Spleen (tissue), 7 donors: ENCODE data around the gene ENO2.
A peak's percentile ranks its signal among the peaks of the same experiment; 100 is the strongest.

Source experiments
- POLR2AphosphoS5 ChIP-seq, 3 donors: sonication (generic); formaldehyde crosslinking; IDR thresholded peaks; one replicate each; pipeline ENCODE4 v1.5.1; 2017; ENCODE audit warnings: antibody characterized with exemption in 3 of 3
- TF ChIP-seq, protein P1 (sequence below), 11 experiments: fragments of 200-600 bp in 7 of 11; fragments of 450-650 bp in 4 of 11; sonication (generic) in 4 of 11; IDR thresholded peaks in 8 of 11; conservative IDR thresholded peaks in 3 of 11; 1 replicate in 7 of 11; 2 replicates in 4 of 11; pipeline versions ENCODE4 v1.4.0 to v1.8.0; 2016 to 2021; ENCODE audit warnings: antibody characterized with exemption in 11 of 11, inconsistent platforms in 4 of 11, mild to moderate bottlenecking in 1 of 11
- donor health status: DM: no; HTN: no; CAD: no; lungs with moderate emphysema.
- donor health status: DM: no; HTN: no; CAD: no.
- donor health status: DM: no; HTN: no; CAD: no.

DNA sequence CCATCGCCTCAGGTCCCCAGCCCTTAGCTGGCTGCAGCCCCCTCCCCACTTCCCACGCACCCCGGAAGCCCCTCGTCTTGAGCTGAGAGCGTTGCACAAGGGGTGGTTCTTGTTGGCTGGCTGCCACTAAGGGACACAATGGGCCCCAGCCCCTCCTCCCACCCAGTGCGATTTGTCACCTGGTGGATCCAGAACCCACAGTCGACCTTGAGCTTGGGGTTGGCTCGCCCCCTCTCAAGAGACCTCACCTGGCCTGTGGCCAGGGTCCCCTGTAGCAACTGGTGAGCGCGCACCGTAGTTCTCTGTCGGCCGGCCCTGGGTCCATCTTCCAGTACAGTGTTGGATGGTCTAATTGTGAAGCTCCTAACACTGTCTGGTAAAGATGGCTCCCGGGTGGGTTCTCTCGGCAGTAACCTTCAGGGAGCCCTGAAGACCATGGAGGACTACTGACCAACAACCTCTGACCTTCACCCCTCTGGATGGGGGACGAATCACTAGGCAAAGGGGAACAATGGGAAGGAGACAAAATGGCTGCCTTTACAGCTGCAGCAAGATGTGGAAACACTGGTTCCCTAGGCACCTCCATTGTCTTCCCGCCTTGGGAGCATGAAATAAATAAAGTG lies 49.5 kb downstream of the ENO2 start:
- TF ChIP-seq, protein P1, sequence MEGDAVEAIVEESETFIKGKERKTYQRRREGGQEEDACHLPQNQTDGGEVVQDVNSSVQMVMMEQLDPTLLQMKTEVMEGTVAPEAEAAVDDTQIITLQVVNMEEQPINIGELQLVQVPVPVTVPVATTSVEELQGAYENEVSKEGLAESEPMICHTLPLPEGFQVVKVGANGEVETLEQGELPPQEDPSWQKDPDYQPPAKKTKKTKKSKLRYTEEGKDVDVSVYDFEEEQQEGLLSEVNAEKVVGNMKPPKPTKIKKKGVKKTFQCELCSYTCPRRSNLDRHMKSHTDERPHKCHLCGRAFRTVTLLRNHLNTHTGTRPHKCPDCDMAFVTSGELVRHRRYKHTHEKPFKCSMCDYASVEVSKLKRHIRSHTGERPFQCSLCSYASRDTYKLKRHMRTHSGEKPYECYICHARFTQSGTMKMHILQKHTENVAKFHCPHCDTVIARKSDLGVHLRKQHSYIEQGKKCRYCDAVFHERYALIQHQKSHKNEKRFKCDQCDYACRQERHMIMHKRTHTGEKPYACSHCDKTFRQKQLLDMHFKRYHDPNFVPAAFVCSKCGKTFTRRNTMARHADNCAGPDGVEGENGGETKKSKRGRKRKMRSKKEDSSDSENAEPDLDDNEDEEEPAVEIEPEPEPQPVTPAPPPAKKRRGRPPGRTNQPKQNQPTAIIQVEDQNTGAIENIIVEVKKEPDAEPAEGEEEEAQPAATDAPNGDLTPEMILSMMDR (IDR thresholded peaks at IDR 0.05 in 8 of 11, conservative IDR thresholded peaks at IDR 0.05 in 3 of 11), result no peak
- TF ChIP-seq POLR2AphosphoS5 (IDR thresholded peaks at IDR 0.05), result peak in 1 of 3 donors; percentile 2
